ENCODE data around the gene FBXW2.

- no peak for TF ChIP-seq POLR2A (IDR thresholded peaks at IDR 0.05; ENCODE audit: low read length)
- no peak for TF ChIP-seq GATA1 (IDR thresholded peaks at IDR 0.05; ENCODE audit: low read depth, low read length)
Measured at GRCh38 chr9:120765910-120766425, 27.2 kb downstream of the FBXW2 start.

All from erythroblast (primary cell).